Measurements from ENCODE around the gene RHOA.
A peak's percentile ranks its signal among the peaks of the same experiment; 100 is the strongest.

The RHOA gene

GRCh38 chr3:49341996-49342395, 69.8 kb downstream of the RHOA start:
- H3F3A ChIP-seq (ENCODE audit: insufficient read depth, low read length): peaks cover 11% of the 10 kb centered on the region; the same call in 1 of the 2 replicates
- no peak for TF ChIP-seq EZH2 (IDR thresholded peaks at IDR 0.05; ENCODE audit: borderline replicate concordance, low read length)
- no peak for TF ChIP-seq CTCF (IDR thresholded peaks at IDR 0.05; ENCODE audit: low read length)
- no peaks in the 10 kb centered on the region for H3K27me3 ChIP-seq (ENCODE audit: insufficient read depth, low read length)
- H3K36me3 ChIP-seq (ENCODE audit: insufficient read depth, low read length): peaks cover 4% of the 10 kb centered on the region; the same call in 1 of the 2 replicates
- no peaks in the 10 kb centered on the region for H3K9me3 ChIP-seq (ENCODE audit: low read length)
- H3K4me3 ChIP-seq (ENCODE audit: low read depth, low read length, poor library complexity, severe bottlenecking): no peak overlapping the region
- 0 out of 2 replicates have a peak overlapping the region, but pooled peaks have one; percentile 10 for H3K9ac ChIP-seq (ENCODE audit: low read length)
- no peaks in the 10 kb centered on the region for H3K9me2 ChIP-seq (ENCODE audit: low read depth, low read length)
- H4K20me1 ChIP-seq (ENCODE audit: insufficient read depth, low read length): no peaks in the 10 kb centered on the region
- H3K4me2 ChIP-seq (ENCODE audit: low read length): no peak overlapping the region; the same call in 1 of the 2 replicates
- peak overlapping the region; percentile 99 for H3K27ac ChIP-seq (ENCODE audit: low read depth, low read length, poor library complexity, severe bottlenecking)
- H3K4me1 ChIP-seq (ENCODE audit: insufficient read depth, low read length, severe bottlenecking): peaks cover 60% of the 10 kb centered on the region
- H3K79me2 ChIP-seq (ENCODE audit: insufficient read depth, low read length): peaks cover 24% of the 10 kb centered on the region
- H2AFZ ChIP-seq (ENCODE audit: low read length): peak overlapping the region; percentile 92

GRCh38 chr3:49339941-49340800, 71.6 kb downstream of the RHOA start, which contains the start of gene USP4:
TSS of gene USP4 (minus strand) at chr3:49340053. CDS start at chr3:49340024, 29 bp downstream.
- H3K9ac ChIP-seq (ENCODE audit: low read length): peak within 1 kb of the TSS; percentile 93
- peaks cover 56% of the 10 kb centered on the region for H3K4me1 ChIP-seq (ENCODE audit: insufficient read depth, low read length, severe bottlenecking)
- peaks cover 9% of the 10 kb centered on the region; the same call in 1 of the 2 replicates for H3F3A ChIP-seq (ENCODE audit: insufficient read depth, low read length)
- H3K9me2 ChIP-seq (ENCODE audit: low read depth, low read length): no peaks in the 10 kb centered on the region
- H3K36me3 ChIP-seq (ENCODE audit: insufficient read depth, low read length): peaks cover 19% of the 10 kb centered on the region; the same call in 1 of the 2 replicates
- no peaks in the 10 kb centered on the region for H3K27me3 ChIP-seq (ENCODE audit: insufficient read depth, low read length)
- peak within 1 kb of the TSS; percentile 99 for H3K27ac ChIP-seq (ENCODE audit: low read depth, low read length, poor library complexity, severe bottlenecking)
- TF ChIP-seq EZH2 (IDR thresholded peaks at IDR 0.05; ENCODE audit: borderline replicate concordance, low read length) (no peak), CTCF (IDR thresholded peaks at IDR 0.05; ENCODE audit: low read length) (peak; percentile 75)
- H3K9me3 ChIP-seq (ENCODE audit: low read length): no peaks in the 10 kb centered on the region
- H4K20me1 ChIP-seq (ENCODE audit: insufficient read depth, low read length): no peaks in the 10 kb centered on the region
- peaks cover 27% of the 10 kb centered on the region for H3K79me2 ChIP-seq (ENCODE audit: insufficient read depth, low read length)
- H3K4me3 ChIP-seq (ENCODE audit: low read depth, low read length, poor library complexity, severe bottlenecking): peak within 1 kb of the TSS; percentile 82
- no peak within 1 kb of the TSS for H2AFZ ChIP-seq (ENCODE audit: low read length)
- peak within 1 kb of the TSS; percentile 75 for H3K4me2 ChIP-seq (ENCODE audit: low read length)

DNA sequence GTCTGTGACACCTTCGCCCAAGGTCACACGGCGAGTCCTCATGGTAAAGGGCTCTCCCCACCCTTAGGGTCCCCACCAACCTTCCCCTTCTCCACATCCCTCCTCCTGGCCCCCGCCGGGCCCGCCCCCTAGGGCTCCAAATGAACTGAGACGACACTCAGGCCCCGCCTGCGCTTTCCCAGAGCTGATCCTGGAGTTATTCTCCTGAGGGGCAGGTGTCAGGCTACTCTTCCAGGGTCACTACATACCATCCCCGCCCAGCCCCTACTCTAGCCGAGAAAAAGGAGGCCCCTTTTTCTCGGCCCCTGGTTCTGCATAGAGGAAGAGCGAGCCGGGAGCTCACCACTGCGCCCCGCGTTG, 72.2 kb downstream of the RHOA start:
- Histone ChIP-seq H3K9ac (ENCODE audit: low read length) (peak overlapping the region; percentile 93), H3K36me3 (ENCODE audit: insufficient read depth, low read length) (peaks cover 25% of the 10 kb centered on the region), H3K27ac (ENCODE audit: low read depth, low read length, poor library complexity, severe bottlenecking) (peak overlapping the region; percentile 99), H3K79me2 (ENCODE audit: insufficient read depth, low read length) (peaks cover 27% of the 10 kb centered on the region), H3K9me3 (ENCODE audit: low read length) (no peaks in the 10 kb centered on the region), H2AFZ (ENCODE audit: low read length) (no peak overlapping the region), H3K4me1 (ENCODE audit: insufficient read depth, low read length, severe bottlenecking) (peaks cover 50% of the 10 kb centered on the region), H3K4me2 (ENCODE audit: low read length) (peak overlapping the region; percentile 75), H3K4me3 (ENCODE audit: low read depth, low read length, poor library complexity, severe bottlenecking) (peak overlapping the region; percentile 82), H3F3A (ENCODE audit: insufficient read depth, low read length) (peaks cover 4% of the 10 kb centered on the region; the same call in 1 of the 2 replicates), H3K27me3 (ENCODE audit: insufficient read depth, low read length) (no peaks in the 10 kb centered on the region), H4K20me1 (ENCODE audit: insufficient read depth, low read length) (no peaks in the 10 kb centered on the region), H3K9me2 (ENCODE audit: low read depth, low read length) (no peaks in the 10 kb centered on the region)
- TF ChIP-seq EZH2 (IDR thresholded peaks at IDR 0.05; ENCODE audit: borderline replicate concordance, low read length) (no peak), CTCF (IDR thresholded peaks at IDR 0.05; ENCODE audit: low read length) (no peak)
